ENCODE data around the gene LEPR. TPM values are rescaled to one million over a fixed set of nuclear protein-coding genes. Genes with fewer than 3 reads are reported as not detected.

LEPR gene
- total and polyA plus RNA-seq, 2 donors (not counting 3 experiments of a cell fraction or from before 2014, with no cell fraction given), result 11.1 to 18.7 TPM

- peak overlapping the region; percentile 63 for H3K4me2 ChIP-seq (ENCODE audit: insufficient read depth, low read length)
- TF ChIP-seq FOS (IDR thresholded peaks at IDR 0.05; ENCODE audit: borderline replicate concordance, insufficient read depth, low read length) (no peak), GATA2 (IDR thresholded peaks at IDR 0.05; ENCODE audit: insufficient read depth, insufficient read length, low read depth, low read length) (no peak), EZH2 (IDR thresholded peaks at IDR 0.05; ENCODE audit: borderline replicate concordance, low read depth, low read length, severe bottlenecking) (no peak), JUN (IDR thresholded peaks at IDR 0.05; ENCODE audit: borderline replicate concordance, insufficient read depth, insufficient read length, low read depth) (no peak), MYC (IDR thresholded peaks at IDR 0.05; ENCODE audit: low read depth, low read length) (no peak), CTCF (IDR thresholded peaks at IDR 0.05; ENCODE audit: extremely low read depth in 1 of 2, insufficient read depth in 1 of 2, low read depth in 1 of 2, low read length in 2 of 2) (no peak), MAX (IDR thresholded peaks at IDR 0.05; ENCODE audit: insufficient read depth, insufficient read length) (no peak), POLR2A (IDR thresholded peaks at IDR 0.05; ENCODE audit: low read depth, low read length) (no peak), POLR2AphosphoS5 (IDR thresholded peaks at IDR 0.05; ENCODE audit: insufficient read depth, low read depth, low read length) (no peak)
- no peaks in the 10 kb centered on the region for H3K9me1 ChIP-seq (replicated peaks; ENCODE audit: control insufficient read depth, extremely low read depth, insufficient read depth, low read length)
- peak overlapping the region; percentile 85 for H3K27ac ChIP-seq (ENCODE audit: insufficient read depth, low read depth, low read length)
- peaks cover 2 to 7% of the 10 kb centered on the region in 2 experiments for H3K36me3 ChIP-seq (ENCODE audit: control insufficient read depth in 2 of 2, extremely low read depth in 1 of 2, insufficient read depth in 2 of 2, low read length in 2 of 2)
- H3K27me3 ChIP-seq (ENCODE audit: control insufficient read depth in 2 of 2, insufficient read depth in 2 of 2, low read length in 2 of 2), result no peaks in the 10 kb centered on the region
- BruUV-seq (replicated peaks), result no TSS peak
- DNase-seq (ENCODE audit: low read depth, low spot score) (no peak), FAIRE-seq (no peak)
- intact Hi-C loops (cut with micrococcal nuclease) (loop anchor here (10.0 kb wide), 2 partner anchors 370 to 1140 kb away; partner anchors contain the start of gene PDE4B), dilution Hi-C loops (cut with MboI; ENCODE audit: extremely low pct_ligation_motif_present, low sequenced_read_pairs) (no loop called here)
- ChIA-PET POLR2A (no interaction called here), CTCF (interaction anchor here (1.6 to 2.0 kb wide), 3 partner anchors 34 to 263 kb away, joined by 6 to 12 read pairs (median 10); no protein-coding TSS in a partner anchor)
- H3K79me2 ChIP-seq (ENCODE audit: control insufficient read depth, insufficient read depth, low read length), result peaks cover 43% of the 10 kb centered on the region
- H4K20me1 ChIP-seq (replicated peaks; ENCODE audit: control insufficient read depth, extremely low read depth, insufficient read depth, low read length), result no peaks in the 10 kb centered on the region
- no peak overlapping the region for H3K4me3 ChIP-seq (replicated peaks in 1 of 3; ENCODE audit: insufficient read depth in 1 of 3, low read depth in 1 of 3, low read length in 3 of 3)
- H3K9ac ChIP-seq (replicated peaks; ENCODE audit: extremely low read depth, insufficient read depth, low read length), result no peak overlapping the region
- no peak overlapping the region for H2AFZ ChIP-seq (ENCODE audit: low read depth, low read length)
- peaks cover 60% of the 10 kb centered on the region for H3K4me1 ChIP-seq (ENCODE audit: control insufficient read depth, extremely low read depth, insufficient read depth, low read length)
- H3K9me3 ChIP-seq (replicated peaks; ENCODE audit: control insufficient read depth, insufficient read depth, low read length), result no peaks in the 10 kb centered on the region
Measured at GRCh38 chr1:65425006-65425405, 4.5 kb downstream of the LEPR start.
